Glutamatergic neuron (in vitro differentiated cells): ENCODE data around the gene HRC. TPM values are rescaled to one million over a fixed set of nuclear protein-coding genes. Genes with fewer than 3 reads are reported as not detected.
"Not testable (repeated sequence)": the region's sequence is repeated elsewhere in the genome, so short reads cannot be mapped to it uniquely, and the experiment has no call there.

Source experiments
- DNase-seq: peaks from one replicate; pipeline ENCODE4 v3.0.0; 2022
- H3K27ac Mint-ChIP-seq: one replicate; pipeline ENCODE4 v1.8.0; 2020; ENCODE audit warnings: mild to moderate bottlenecking, mixed read lengths, inconsistent platforms; ENCODE audit not compliant: unreplicated experiment
- H3K27me3 Mint-ChIP-seq: one replicate; pipeline ENCODE4 v1.8.0; 2020; ENCODE audit warnings: mild to moderate bottlenecking, moderate library complexity, mixed read lengths, inconsistent platforms; ENCODE audit not compliant: unreplicated experiment
- H3K36me3 Mint-ChIP-seq: one replicate; pipeline ENCODE4 v1.8.0; 2020; ENCODE audit warnings: mild to moderate bottlenecking, mixed read lengths, inconsistent platforms; ENCODE audit not compliant: unreplicated experiment
- H3K4me1 Mint-ChIP-seq: one replicate; pipeline ENCODE4 v1.8.0; 2020; ENCODE audit warnings: mild to moderate bottlenecking, low read depth, mixed read lengths, inconsistent platforms; ENCODE audit not compliant: unreplicated experiment
- H3K4me3 Mint-ChIP-seq: one replicate; pipeline ENCODE4 v1.8.0; 2020; ENCODE audit warnings: mild to moderate bottlenecking, mixed read lengths, inconsistent platforms; ENCODE audit not compliant: unreplicated experiment
- H3K9me3 Mint-ChIP-seq: one replicate; pipeline ENCODE4 v1.8.0; 2020; ENCODE audit warnings: mild to moderate bottlenecking, moderate library complexity, mixed read lengths, inconsistent platforms; ENCODE audit not compliant: unreplicated experiment
- total RNA-seq: library from RNA; stranded (reverse); fragmentation: NEBNext Ultra II Directional; extraction: Animal tissue kit (Norgen Biotek cat#: 25700); gene quantifications from one replicate; pipeline ENCODE4 v1.2.1, GENCODE V29; 2021; ENCODE audit not compliant: unreplicated experiment
- TF ChIP-seq, protein P1 (sequence below): fragments of 200-600 bp; sonication (generic); IDR thresholded peaks from one replicate; pipeline ENCODE4 v1.5.0; 2021; ENCODE audit not compliant: partially characterized antibody, unreplicated experiment

HRC gene
- total RNA-seq, 1 donor from 2014 or later: 26.6 TPM

- Mint-ChIP-seq H3K27ac (peak overlapping the region; percentile 43), H3K36me3 (peaks cover 6% of the 10 kb centered on the region), H3K4me1 (peaks cover 10% of the 10 kb centered on the region), H3K4me3 (peak overlapping the region; percentile 49), H3K27me3 (peaks cover 16% of the 10 kb centered on the region), H3K9me3 (peaks cover 10% of the 10 kb centered on the region)
- TF ChIP-seq, protein P1, sequence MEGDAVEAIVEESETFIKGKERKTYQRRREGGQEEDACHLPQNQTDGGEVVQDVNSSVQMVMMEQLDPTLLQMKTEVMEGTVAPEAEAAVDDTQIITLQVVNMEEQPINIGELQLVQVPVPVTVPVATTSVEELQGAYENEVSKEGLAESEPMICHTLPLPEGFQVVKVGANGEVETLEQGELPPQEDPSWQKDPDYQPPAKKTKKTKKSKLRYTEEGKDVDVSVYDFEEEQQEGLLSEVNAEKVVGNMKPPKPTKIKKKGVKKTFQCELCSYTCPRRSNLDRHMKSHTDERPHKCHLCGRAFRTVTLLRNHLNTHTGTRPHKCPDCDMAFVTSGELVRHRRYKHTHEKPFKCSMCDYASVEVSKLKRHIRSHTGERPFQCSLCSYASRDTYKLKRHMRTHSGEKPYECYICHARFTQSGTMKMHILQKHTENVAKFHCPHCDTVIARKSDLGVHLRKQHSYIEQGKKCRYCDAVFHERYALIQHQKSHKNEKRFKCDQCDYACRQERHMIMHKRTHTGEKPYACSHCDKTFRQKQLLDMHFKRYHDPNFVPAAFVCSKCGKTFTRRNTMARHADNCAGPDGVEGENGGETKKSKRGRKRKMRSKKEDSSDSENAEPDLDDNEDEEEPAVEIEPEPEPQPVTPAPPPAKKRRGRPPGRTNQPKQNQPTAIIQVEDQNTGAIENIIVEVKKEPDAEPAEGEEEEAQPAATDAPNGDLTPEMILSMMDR: no peak
- DNase-seq: no peak
These were observed 26.0 kb downstream of the HRC start for GRCh38 chr19:49129238-49129583.

DNA sequence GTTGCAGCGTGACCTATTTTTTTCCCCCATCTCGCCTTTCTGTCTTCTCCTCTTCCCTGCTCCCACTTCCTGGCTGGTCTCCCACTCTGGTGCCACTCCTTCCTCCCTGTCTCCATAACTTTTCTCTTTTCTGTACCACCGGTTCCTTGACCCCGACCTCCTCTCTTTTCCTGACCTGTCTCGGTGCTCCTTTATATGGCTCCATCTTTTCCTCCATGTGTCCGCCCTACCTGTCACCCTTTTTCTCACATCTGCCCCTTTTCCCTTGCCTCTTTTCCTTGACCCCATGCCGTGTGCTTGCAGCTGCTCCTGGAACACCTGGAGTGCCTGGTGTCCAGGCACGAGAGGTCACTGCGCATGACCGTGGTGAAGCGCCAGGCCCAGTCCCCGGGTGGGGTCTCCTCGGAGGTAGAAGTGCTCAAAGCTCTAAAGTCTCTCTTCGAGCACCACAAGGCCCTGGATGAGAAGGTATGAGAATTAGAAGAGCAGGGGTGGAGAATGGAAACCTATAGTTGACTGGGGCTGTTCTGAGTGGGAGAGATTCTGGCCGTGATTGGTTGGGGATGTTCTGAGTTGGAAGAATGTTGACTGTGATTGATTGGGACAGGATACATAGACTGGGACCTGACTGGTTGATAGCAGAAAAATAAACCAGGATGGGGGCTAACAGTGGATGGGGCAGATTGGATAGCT, 26.5 kb downstream of the HRC start:
- Mint-ChIP-seq H3K9me3 (peaks cover 9% of the 10 kb centered on the region), H3K27ac (peak overlapping the region; percentile 53), H3K4me1 (peaks cover 11% of the 10 kb centered on the region), H3K27me3 (peaks cover 14% of the 10 kb centered on the region), H3K36me3 (peaks cover 6% of the 10 kb centered on the region), H3K4me3 (peak overlapping the region; percentile 67)
- TF ChIP-seq, protein P1: no peak
- no peak for DNase-seq

GRCh38 chr19:49127674-49128544, 27.3 kb downstream of the HRC start:
- H3K4me3 Mint-ChIP-seq: peak overlapping the region; percentile 83
- peaks cover 15% of the 10 kb centered on the region for H3K27me3 Mint-ChIP-seq
- peak overlapping the region; percentile 56 for H3K27ac Mint-ChIP-seq
- TF ChIP-seq, protein P1: no peak
- peaks cover 7% of the 10 kb centered on the region for H3K9me3 Mint-ChIP-seq
- peaks cover 13% of the 10 kb centered on the region for H3K4me1 Mint-ChIP-seq
- H3K36me3 Mint-ChIP-seq: peaks cover 6% of the 10 kb centered on the region
- peak; percentile 97 for DNase-seq

DNA sequence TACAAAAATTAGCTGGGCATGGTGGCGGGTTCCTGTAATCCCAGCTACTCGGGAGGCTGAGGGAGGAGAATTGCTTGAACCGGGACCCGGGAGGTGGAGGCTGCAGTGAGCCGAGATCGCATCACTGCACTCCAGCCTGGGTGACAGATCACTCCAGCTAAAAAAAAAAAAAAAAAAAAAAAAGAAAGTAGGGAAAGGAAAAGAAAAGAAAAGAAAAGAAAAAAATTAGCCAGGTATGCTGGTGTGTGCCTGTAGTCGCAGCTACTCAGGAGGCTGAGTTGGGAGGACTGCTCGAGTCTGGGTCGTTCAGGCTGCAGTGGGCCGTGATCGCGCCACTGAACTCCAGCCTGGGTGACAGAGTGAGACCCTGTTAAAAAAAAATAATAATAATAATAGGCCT, 28.0 kb downstream of the HRC start:
- Mint-ChIP-seq H3K4me1 (peaks cover 13% of the 10 kb centered on the region), H3K4me3 (peak overlapping the region; percentile 25), H3K27me3 (peaks cover 13% of the 10 kb centered on the region)
- DNase-seq, H3K36me3 Mint-ChIP-seq, H3K9me3 Mint-ChIP-seq, H3K27ac Mint-ChIP-seq: not testable (repeated sequence)

GRCh38 chr19:49126575-49126974, 28.6 kb downstream of the HRC start:
- TF ChIP-seq, protein P1: no peak

More at GRCh38 chr19:49126575-49126974, 28.6 kb downstream of the HRC start:
- H3K9me3 Mint-ChIP-seq: peaks cover 9% of the 10 kb centered on the region
- H3K4me1 Mint-ChIP-seq: peaks cover 13% of the 10 kb centered on the region
- H3K4me3 Mint-ChIP-seq: no peak overlapping the region
- peaks cover 13% of the 10 kb centered on the region for H3K27me3 Mint-ChIP-seq
- DNase-seq: no peak
- H3K27ac Mint-ChIP-seq: no peak overlapping the region
- peaks cover 6% of the 10 kb centered on the region for H3K36me3 Mint-ChIP-seq
